ENCODE data around the gene ZIC5. TPM values are rescaled to one million over a fixed set of nuclear protein-coding genes. Genes with fewer than 3 reads are reported as not detected.

ZIC5 gene
- total RNA-seq, 4 donors from 2014 or later, result not detected

DNA sequence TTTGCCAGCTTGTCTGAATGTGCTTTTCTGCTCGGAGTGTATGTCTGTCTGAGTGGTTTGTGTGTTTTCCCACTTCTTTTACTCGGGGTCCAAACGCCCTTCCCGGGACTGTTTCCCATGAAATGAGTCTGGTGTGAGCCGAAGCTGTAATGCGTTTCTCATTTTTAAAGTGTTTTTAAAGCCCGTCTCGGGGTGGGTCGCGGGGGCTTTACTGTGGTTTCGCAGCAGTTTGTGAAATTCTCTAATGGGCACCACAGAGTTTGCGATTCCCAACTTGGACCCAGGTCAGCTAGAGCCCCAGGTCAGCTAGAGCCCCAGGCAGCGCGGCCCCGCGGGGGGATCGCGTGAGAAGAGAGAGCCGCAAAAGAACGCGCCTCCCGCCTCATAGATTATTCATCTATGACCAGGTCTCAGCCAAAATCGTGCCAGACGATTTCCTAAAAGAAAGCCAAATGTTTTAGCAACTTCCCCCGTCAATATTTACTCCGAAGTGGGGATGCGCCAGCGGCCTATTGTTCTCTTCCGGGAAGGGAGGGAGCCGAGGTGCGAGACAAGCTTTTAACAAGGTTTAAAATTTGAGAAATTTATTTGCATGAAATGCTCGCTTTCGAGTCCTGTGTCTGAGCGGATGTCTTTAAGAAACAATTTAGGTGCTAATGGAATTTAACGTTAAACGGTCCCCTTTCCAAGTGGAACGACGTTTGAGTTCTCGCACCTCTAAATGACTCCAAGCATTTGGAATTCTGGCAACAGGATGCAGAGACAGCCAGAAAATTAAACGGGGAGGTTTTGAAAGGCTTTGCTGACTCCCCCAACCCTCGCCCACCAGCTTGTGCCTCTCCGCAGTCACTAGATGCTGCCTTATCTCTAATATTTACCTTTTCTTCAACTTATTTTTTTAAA is 12.2 kb upstream of the ZIC5 start:
- Histone ChIP-seq H3K4me1 (peaks cover 0 to 63% (median 39%) of the 10 kb centered on the region in 3 donors), H3K27ac (no peak overlapping the region), H3K36me3 (no peaks in the 10 kb centered on the region), H3K4me3 (no peak overlapping the region), H3K27me3 (peaks cover 100% of the 10 kb centered on the region), H3K9me3 (no peaks in the 10 kb centered on the region)
- WGBS, 2 donors (ENCODE audit: low coverage in 1 of 2), result 12 to 16% methylated on average over 16 to 22 of the region's 42 CpGs
- no peak for TF ChIP-seq POLR2AphosphoS5 (IDR thresholded peaks at IDR 0.05)
- TF ChIP-seq, protein P1, sequence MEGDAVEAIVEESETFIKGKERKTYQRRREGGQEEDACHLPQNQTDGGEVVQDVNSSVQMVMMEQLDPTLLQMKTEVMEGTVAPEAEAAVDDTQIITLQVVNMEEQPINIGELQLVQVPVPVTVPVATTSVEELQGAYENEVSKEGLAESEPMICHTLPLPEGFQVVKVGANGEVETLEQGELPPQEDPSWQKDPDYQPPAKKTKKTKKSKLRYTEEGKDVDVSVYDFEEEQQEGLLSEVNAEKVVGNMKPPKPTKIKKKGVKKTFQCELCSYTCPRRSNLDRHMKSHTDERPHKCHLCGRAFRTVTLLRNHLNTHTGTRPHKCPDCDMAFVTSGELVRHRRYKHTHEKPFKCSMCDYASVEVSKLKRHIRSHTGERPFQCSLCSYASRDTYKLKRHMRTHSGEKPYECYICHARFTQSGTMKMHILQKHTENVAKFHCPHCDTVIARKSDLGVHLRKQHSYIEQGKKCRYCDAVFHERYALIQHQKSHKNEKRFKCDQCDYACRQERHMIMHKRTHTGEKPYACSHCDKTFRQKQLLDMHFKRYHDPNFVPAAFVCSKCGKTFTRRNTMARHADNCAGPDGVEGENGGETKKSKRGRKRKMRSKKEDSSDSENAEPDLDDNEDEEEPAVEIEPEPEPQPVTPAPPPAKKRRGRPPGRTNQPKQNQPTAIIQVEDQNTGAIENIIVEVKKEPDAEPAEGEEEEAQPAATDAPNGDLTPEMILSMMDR (IDR thresholded peaks at IDR 0.05), result no peak
- no peak for TF ChIP-seq POLR2A (IDR thresholded peaks at IDR 0.05)
- TF ChIP-seq EP300 (IDR thresholded peaks at IDR 0.05), result no peak
- ATAC-seq, result no peak

- ATAC-seq, result no peak
- Histone ChIP-seq H3K9me3 (no peaks in the 10 kb centered on the region), H3K4me3 (peak overlapping the region in 1 of 2 donors; percentile 54), H3K27ac (no peak overlapping the region), H3K27me3 (peaks cover 100% of the 10 kb centered on the region), H3K4me1 (peaks cover 0 to 64% (median 39%) of the 10 kb centered on the region in 3 donors), H3K36me3 (no peaks in the 10 kb centered on the region)
- TF ChIP-seq POLR2A (IDR thresholded peaks at IDR 0.05), result no peak
- TF ChIP-seq, protein P1 (IDR thresholded peaks at IDR 0.05), result no peak
- no peak for TF ChIP-seq POLR2AphosphoS5 (IDR thresholded peaks at IDR 0.05)
- no peak for TF ChIP-seq EP300 (IDR thresholded peaks at IDR 0.05)
- 14 to 15% methylated on average over 11 to 17 of the region's 48 CpGs for WGBS, 2 donors (ENCODE audit: low coverage in 1 of 2)
Measured at GRCh38 chr13:99982731-99983498, 11.3 kb upstream of the ZIC5 start.

DNA sequence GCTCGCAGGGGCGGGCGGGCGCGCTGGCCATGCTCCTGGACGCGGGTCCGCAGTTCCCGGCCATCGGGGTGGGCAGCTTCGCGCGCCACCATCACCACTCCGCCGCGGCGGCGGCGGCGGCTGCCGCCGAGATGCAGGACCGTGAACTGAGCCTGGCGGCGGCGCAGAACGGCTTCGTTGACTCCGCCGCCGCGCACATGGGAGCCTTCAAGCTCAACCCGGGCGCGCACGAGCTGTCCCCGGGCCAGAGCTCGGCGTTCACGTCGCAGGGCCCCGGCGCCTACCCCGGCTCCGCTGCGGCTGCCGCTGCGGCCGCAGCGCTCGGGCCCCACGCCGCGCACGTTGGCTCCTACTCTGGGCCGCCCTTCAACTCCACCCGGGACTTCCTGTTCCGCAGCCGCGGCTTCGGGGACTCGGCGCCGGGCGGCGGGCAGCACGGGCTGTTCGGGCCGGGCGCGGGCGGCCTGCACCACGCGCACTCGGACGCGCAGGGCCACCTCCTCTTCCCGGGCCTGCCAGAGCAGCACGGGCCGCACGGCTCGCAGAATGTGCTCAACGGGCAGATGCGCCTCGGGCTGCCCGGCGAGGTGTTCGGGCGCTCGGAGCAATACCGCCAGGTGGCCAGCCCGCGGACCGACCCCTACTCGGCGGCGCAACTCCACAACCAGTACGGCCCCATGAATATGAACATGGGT is 10.6 kb upstream of the ZIC5 start:
- no CpG with 5 or more reads among the region's 98 CpGs for WGBS, 2 donors (ENCODE audit: low coverage in 1 of 2)
- Histone ChIP-seq H3K4me3 (peak overlapping the region in 1 of 2 donors; percentile 54), H3K27ac (no peak overlapping the region), H3K27me3 (peaks cover 100% of the 10 kb centered on the region), H3K36me3 (no peaks in the 10 kb centered on the region), H3K4me1 (peaks cover 0 to 64% (median 39%) of the 10 kb centered on the region in 3 donors), H3K9me3 (no peaks in the 10 kb centered on the region)
- ATAC-seq, result peak; percentile 7
- TF ChIP-seq EP300 (IDR thresholded peaks at IDR 0.05) (no peak), POLR2A (IDR thresholded peaks at IDR 0.05) (no peak), POLR2AphosphoS5 (IDR thresholded peaks at IDR 0.05) (no peak)
- TF ChIP-seq, protein P1 (IDR thresholded peaks at IDR 0.05), result no peak

DNA sequence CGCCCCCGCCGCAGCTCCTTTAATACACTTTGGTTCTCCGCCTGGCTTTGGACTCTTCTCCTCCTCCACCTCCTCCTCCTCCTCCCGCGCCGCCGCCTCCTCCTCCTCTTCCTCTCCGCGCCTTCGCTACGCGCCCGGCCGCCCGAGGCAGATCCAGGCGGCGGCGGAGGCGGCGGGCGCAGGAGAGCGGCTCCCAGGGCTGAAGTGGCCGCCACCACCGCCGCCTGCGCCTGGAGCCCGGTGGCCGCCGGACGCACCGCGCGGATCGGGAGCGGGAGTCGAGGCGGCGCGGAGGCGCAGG is 10.1 kb upstream of the ZIC5 start, which contains the start of gene ZIC2:
Gene ZIC2 (plus strand): TSS at position 50 of the 301 bp plus-strand sequence. CDS start 281 bp downstream, outside the sequence.
- TF ChIP-seq EP300 (IDR thresholded peaks at IDR 0.05) (no peak), POLR2A (IDR thresholded peaks at IDR 0.05) (no peak), POLR2AphosphoS5 (IDR thresholded peaks at IDR 0.05) (no peak)
- TF ChIP-seq, protein P1 (IDR thresholded peaks at IDR 0.05), result no peak
- peaks cover 100% of the 10 kb centered on the region for H3K27me3 ChIP-seq
- ATAC-seq, result no peak
- H3K9me3 ChIP-seq, result no peaks in the 10 kb centered on the region
- H3K36me3 ChIP-seq, result no peaks in the 10 kb centered on the region
- peaks cover 0 to 64% (median 39%) of the 10 kb centered on the region in 3 donors for H3K4me1 ChIP-seq
- WGBS, 2 donors (ENCODE audit: low coverage in 1 of 2), result 0% methylated on average over 2 of the region's 41 CpGs; no CpG with 5 or more reads in 1 of the 2 donors
- no peak within 1 kb of the TSS for H3K27ac ChIP-seq
- peak within 1 kb of the TSS; percentile 3 to 54 for H3K4me3 ChIP-seq
